HG03045 (cell line): Measurements from ENCODE around the gene TSPYL2.

Experiments used
- ATAC-seq: cut with Tn5 transposase; IDR thresholded peaks from one replicate; pipeline ENCODE4 v1.9.1; 2021; ENCODE audit warnings: mild to moderate bottlenecking, moderate library complexity; ENCODE audit not compliant: unreplicated experiment

Gene TSPYL2

DNA sequence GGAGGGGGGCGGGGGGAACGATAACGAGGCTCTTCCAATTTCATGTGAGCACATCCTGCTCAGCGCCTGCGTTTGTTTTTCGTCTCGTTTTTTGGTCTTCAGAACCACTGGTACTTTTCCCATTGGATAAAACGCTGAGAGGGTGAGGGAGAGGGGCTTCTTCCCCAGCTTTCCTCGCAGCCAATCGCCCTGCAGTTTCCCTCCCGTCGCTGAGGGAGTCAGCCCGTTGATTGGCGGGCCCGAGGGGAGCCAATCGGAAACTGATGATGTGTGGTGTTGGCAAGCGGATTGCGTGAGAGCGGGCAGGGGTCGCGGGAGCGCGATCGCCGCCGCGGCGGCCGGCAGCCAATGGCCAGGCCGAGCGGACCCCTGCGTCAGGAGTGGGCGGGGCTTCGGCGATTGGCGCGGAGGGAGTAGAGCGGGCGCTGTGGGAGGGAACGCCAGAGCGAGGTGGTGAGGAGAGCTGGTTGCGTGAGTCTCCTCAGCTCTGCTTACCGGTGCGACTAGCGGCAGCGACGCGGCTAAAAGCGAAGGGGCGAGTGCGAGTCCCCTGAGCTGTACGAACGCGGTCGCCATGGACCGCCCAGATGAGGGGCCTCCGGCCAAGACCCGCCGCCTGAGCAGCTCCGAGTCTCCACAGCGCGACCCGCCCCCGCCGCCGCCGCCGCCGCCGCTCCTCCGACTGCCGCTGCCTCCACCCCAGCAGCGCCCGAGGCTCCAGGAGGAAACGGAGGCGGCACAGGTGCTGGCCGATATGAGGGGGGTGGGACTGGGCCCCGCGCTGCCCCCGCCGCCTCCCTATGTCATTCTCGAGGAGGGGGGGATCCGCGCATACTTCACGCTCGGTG, at the start of gene TSPYL2:
Gene TSPYL2, plus strand, starts transcription at position 443 of the 848 bp plus-strand sequence. Its CDS starts 132 bp downstream, at position 575.
- ATAC-seq: peak; percentile 95

DNA sequence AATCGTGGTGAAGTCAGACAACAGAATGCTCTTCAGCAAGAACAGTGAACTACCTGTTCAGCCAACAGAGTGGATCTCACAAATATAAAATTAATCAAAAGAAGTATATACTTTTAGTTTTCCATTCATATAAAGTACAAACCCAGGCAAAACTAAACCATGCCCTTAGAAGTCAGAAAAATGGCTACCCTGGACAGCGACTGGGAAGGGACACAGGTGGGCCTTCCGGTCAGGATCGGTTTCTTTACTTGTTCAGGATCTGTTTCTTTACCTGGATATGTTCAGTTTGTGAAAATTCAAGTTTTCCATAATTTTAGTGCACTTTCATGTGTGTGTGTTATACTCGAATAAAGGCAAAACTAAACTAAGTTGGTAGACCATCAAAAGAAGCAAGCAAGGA, 46.0 kb upstream of the TSPYL2 start:
- ATAC-seq: no peak

DNA sequence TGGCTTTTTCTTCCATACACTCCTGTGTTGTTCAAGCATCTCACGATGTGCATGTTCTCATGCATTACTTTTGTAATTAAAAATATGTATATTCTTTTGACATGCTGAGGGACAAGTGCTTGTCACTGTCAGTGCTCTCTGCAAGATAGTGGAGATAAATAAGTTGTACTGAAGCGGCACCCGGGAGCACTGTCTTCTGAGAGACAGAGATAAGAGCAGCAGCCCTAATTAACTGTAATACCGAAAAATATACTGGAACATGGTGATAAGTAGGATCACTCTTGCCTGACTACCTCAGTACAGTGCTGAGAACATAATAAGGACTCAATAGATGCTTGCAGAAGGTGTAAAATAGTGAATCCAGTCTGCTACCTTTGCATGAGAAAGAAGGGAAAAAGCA, 42.9 kb upstream of the TSPYL2 start:
- no peak for ATAC-seq

DNA sequence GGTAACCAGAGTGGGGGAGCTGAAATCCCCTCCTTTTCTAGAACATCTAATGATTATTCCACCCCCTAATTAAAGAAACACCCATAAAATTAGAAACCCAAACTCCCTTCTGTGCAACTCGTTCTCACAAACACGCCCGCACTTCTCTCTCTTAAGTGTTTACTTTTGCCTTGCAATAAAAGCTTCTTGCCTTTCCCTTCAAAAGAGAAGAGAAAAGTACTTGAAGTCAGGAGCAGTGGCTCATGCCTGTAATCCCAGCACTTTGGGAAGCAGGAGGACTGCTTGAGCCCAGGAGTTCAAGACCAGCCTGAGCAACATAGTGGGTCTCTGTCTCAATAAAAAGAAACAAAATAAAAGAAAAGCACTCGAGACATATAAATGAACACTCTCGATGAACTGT, 37.2 kb upstream of the TSPYL2 start:
- no peak for ATAC-seq

DNA sequence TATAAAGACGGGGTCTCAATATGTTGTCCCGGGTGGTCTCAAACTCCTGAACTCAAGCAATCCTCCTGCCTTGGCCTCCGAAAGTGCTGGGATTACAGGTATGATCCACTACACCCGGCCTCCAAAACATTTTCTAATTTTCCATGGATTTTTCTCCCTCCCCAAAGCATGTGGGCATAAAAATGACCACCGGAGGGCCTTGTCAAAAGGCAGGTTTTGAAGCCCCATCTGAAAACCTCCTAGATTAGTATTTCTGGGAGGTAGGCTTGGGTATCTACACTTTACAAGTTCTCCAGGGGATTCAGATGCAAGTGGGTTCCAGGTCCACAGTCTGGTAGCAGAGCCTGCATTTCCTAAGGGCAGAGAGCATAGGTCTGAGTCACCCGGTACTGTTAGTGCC, 34.9 kb upstream of the TSPYL2 start:
- ATAC-seq: no peak

DNA sequence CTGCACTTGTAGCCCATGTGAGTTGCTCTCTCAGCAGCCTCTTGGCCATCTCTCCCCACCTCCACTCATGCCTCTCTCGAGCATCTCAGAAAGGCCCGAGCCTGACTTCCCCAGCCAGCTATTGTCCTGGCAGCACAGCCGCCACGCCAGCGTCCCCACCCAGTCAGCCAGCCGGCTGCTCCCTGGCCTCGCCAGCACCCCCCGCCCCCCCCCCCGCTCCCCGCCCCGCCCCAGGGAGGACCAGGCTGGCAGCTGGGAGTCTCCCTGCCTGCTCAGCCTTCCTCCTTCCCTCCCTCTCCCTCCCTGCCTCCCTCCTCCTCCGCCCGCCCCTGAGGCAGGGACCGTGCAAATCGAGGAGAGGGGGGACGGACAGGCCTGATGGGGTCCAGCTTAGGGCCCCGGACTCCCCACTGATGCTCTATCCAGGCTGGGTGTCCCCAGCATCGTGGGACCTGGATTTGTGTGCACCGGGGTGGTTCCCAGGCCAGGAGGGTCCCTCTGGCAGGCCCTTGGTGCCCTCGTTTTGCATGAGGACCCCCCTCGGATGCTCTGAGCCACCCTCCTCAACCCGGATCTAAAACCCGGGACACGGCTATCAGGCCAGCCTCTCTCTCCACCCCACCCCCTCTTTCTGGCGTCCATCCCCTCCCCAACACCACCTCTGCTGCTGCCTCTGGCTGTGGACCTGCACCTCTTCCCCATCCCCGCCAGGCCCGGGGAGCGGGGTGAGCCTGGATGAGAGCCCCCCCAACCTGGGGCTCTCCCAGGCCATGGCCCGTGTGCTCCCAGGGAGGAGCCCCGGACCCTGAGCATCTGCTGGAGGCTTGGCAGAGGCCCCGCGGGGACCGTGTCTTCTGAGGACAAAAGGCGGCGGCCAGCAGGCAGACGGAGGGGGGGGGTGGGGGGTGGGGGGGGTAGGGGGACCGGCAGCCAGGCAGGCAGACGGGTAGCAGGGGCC, 33.7 kb upstream of the TSPYL2 start, which contains the start of gene GPR173:
Gene GPR173, plus strand, starts transcription at position 621 of the 958 bp plus-strand sequence. CDS start 27,833 bp downstream, outside the sequence.
- ATAC-seq: no peak

DNA sequence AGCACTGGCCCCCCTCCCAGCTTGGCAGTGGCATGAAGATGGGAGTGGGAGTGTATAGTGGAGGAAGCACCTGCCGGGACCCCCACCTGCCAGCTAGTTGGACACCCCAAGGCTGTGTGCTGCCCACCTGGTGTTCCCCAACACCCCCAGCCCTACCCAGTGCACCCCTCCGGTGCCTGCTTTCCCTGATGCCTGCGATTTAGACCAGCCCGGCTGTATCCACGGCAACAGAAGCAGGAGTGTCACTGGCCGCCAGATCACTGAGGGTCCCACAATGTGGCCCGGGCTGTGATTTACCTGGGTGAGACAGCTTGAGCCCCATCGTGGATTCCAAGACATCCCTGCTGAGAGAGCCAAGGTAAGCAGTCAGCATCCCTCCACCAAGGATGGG, 33.0 kb upstream of the TSPYL2 start:
- ATAC-seq: no peak

DNA sequence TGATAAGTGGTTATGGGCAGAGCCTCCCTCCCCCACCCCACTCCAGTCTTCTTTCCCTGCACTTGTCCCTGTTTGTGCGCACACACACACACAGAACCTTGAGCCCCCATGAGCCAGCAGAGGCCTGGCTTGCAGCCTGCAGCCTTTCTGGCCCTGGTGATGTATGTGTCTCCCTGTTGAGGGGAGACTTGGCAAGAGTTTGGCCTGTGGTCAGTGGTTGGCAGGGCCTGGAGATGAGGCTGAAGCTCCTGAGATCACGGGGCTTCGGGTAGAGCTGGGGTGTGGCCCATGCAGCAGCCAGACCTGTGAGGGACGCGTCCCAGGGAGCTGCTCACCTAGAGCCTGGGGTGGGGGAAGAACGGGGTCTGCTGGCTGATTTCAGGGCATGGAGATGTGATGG, 31.3 kb upstream of the TSPYL2 start:
- ATAC-seq: no peak

DNA sequence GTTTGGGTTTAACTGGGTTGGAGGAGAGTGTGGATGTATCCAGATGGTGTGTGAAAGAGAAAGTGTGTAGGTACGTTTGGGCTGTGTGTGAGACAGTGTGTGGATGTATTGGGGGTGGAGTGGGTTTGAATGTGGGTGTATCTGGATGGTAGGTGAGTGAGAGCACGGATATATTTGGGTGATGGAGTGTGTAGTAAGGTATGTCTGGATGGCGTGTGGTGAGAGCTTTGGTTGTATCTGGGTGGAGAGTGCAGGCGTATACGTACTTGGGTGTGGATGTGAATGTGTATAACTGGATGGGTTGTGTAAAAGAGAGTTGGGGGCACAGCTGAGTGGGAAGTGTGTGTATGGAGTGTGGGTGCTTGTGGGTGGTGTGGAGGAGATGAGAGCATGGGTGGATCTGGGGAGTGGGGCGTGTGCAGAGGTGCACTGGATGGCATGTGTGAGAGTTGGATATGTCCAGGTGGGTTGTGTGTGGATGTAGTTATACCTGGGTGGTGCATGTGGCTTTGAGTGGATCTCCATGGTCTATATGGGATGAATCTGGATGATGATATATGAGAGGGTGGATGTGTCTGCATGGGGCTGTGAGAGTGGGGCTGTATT, 26.8 kb upstream of the TSPYL2 start:
- no peak for ATAC-seq

DNA sequence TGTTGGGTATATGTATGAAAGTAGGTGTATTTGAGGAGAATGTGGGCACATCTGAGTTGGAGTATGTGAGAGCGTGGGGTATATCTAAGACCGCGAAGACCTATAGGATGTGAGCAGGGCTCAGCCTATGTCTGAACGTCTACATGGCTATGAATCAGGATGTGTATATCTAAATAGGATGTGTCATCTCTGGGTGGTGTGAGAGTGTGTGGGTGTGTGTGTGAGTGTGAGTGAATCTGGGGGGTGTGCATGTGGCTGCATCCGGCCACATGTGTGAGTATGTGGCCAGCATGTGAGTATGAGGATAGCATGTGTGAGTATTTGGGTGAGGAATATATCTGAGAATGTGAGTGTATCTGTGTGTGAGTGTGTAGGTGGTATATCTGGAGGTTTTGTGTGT, 25.9 kb upstream of the TSPYL2 start:
- no peak for ATAC-seq

DNA sequence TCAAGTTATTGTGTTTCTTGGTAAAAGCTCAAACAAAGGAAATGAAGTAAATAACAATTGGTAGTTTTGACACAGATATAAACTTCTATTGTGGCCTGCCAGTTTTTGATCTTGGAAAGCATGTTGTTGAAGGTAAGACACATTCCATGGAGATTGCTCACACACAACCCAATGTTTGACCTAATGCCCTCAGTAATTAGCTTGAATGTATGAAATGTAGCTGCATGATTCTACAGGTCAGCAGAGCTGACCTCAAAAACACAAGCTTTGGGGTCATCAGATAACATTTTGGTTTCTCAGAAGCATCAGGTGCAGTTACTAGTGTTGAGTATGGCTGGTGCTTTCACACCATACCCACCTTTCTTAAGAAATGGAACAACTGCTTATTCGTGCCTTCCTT, 17.1 kb upstream of the TSPYL2 start:
- no peak for ATAC-seq

DNA sequence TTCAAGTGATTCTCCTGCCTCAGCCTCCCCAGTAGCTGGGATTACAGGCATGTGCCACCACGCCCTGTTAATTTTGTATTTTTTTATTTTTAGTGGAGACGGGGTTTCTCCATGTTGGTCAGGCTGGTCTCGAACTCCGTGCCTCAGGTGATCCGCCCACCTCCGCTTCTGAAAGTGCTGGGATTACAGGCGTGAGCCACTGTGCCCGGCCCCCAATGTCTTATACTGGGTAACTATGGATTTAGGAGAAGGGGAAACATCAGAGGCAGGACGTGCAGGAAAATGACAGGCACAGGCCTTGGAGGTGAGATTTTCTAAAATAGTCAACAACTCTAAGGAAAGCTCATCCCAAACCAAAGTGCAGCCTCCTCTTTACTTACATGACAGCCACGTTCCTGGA, 11.1 kb upstream of the TSPYL2 start:
- ATAC-seq: no peak

DNA sequence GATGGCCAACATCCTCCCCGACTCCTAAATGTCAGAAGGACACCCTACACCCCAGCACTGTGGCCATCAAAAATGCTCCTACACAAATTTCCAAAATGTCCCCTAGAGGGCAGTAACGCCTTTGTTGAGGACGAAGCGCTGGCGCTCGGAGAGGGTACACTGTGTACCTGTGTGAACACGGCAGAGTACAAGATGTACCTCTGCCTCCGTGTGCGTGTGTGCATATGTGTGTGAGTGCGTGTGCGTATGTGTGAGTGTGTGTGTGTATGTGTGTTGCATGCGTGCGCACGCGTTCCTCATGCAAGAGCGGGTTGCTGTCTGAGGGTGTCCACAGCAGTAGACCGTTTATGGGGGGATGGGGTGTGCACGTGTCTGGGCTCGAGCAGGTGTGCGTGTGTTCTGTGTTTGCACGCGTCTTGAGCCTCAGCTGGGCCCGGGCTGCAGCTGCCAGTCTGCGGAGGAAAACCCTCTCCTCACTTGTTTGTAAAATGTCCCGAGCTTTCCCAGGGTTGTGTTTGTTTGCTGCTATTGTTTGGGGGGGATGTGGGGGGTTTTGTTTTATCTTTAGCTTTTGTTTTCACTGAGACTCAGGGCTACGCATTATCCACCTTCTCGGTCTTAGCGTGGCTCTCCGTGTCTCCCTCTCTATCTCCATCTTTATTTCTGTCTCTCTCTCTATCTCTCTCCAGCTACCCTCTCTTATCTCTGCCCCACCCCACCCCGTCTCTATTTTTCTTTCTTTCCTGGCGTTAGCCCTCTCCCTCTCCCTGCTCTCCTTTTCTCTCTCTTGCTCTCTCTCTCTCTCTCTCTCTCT, 10.4 kb upstream of the TSPYL2 start:
- ATAC-seq: peak; percentile 91

DNA sequence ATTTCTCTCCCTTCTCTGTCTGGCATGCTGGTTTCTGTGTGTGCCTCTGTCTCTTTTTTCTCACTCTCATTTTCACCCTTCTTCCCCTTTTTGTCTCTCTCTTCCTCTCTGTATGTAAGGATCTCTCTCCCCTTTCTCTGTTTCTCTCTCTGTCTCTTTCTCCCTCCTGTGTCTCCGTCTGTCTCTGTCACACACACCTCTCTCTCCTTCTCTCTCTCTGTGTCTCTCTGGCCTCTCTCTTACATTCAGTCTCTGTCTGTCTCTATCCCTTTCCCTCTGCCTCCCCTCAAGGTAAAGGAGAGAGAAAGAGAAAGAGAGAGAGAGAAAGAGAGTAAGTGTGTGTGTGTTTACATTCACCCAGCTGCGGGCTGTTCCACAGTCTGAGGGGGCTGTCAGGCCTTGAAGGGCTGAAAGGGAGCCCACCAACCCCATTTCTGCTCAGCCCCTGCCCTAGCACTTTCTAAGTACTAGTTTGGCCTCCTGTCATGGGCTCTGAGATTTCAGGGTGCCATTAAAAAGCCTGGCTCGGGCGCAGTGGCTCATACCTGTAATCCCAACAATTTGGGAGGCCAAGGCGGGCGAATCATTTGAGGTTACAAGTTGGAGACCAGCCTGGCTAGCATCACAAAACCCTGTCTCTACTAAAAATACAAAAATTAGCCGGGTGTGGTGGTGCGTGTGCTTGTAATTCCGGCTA, 9.6 kb upstream of the TSPYL2 start:
- no peak for ATAC-seq

DNA sequence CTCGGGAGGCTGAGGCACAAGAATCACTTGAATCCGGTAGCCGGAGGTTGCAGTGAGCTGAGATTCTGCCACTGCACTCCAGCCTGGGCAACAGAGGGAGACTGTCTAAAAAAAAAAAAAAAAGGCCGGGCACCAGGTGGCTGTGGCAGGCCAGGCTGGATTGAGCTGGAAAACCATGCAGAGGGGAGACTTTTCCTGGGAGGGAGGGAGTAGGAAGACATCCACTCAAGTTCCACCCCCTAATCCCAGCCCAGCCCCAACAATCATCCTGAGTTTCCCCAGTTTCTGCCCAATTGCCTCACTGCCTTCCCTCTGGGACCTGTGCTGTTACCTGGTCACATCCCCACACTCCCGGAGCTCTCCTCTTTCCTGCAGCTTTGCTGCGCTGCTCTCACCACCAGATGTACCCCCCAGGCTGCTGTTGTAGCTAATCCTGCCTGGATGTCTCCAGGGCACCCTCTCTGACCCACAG, 9.0 kb upstream of the TSPYL2 start:
- ATAC-seq: no peak

DNA sequence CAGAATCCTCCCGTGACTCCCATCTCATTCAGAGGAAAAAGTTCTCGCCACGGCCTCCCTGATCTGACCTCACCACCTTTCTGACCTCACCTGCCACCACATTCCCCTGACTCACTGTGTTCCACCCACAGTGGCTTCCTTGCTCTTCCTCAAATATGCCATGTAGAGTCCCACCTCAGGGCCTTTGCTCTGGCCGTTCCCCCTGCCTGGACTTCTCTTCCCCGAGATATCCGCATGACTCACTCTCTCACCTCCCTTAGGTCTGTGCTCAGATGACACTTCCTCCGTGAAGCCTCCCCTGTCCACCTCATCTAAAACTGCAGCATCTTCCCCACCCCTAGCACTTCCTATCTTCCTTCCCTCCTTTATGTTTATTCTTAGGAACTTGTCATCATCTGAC, 7.2 kb upstream of the TSPYL2 start:
- no peak for ATAC-seq

DNA sequence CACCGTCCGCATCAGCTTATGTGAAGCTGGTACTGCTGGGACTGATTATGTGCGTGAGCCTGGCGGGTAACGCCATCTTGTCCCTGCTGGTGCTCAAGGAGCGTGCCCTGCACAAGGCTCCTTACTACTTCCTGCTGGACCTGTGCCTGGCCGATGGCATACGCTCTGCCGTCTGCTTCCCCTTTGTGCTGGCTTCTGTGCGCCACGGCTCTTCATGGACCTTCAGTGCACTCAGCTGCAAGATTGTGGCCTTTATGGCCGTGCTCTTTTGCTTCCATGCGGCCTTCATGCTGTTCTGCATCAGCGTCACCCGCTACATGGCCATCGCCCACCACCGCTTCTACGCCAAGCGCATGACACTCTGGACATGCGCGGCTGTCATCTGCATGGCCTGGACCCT, 5.5 kb upstream of the TSPYL2 start:
- ATAC-seq: no peak

DNA sequence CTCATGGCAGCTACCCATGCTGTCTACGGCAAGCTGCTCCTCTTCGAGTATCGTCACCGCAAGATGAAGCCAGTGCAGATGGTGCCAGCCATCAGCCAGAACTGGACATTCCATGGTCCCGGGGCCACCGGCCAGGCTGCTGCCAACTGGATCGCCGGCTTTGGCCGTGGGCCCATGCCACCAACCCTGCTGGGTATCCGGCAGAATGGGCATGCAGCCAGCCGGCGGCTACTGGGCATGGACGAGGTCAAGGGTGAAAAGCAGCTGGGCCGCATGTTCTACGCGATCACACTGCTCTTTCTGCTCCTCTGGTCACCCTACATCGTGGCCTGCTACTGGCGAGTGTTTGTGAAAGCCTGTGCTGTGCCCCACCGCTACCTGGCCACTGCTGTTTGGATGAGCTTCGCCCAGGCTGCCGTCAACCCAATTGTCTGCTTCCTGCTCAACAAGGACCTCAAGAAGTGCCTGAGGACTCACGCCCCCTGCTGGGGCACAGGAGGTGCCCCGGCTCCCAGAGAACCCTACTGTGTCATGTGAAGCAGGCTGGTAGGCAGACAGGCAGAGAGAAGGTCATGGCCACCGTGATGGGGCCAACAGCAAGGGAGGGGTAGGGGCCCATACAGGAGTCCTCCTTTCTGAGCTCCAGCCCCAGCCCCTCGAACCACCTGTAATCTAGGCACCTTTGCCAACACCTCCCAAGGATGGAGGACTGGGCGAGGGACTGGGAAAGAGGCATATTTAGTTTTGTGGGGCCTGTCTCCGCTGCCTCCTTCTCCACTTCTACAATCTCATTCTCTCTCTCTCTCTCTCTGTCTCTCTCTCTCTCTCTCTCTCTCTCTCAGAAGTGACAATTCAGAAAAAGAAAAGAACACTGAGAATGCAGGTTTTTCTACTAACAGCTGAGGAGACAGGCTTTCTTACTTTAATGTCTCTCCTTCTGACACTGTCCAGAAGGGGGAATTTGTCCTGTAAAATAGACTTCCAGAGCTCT, 4.7 kb upstream of the TSPYL2 start:
- ATAC-seq: no peak

DNA sequence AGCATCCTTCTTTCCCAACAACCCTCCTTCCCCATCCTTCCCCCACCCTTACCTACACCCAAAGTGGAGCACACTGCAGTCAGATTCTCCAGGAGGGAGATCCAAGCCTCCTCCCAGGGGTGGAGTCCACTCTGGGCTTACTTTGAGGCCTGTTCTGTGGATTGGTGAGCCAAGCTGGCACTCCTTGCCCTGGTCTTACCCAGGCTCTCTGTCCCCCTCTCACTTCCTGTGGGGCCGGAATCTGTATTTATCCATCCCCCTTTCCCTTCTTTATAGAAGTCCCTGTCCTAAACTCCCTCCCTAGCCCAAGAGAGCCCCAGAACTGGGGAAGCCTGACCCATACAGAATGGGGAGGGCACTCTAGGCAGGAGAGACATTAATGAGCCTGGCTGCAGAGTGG, 3.2 kb upstream of the TSPYL2 start:
- no peak for ATAC-seq
